ENCODE data around the gene GLDN.

GLDN gene

DNA sequence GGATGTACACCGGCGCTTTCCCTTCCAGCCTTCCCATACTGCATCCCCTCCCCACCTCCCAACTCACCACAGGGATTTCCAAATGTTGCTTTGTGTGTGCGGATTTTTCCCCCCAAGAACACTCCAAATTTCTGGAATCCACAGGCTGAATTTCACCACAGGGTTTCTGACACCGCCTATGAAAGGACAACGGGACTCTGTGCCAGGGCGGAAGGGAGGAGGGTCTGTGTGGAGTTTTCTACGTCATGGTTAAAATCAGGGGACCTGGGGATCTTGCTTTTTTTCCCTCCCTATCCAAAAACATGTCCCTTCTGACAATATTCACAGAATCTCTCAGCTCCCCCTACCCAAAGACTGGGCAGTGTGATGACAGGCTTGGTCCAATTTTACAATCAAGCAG is 17.7 kb upstream of the GLDN start:
- no peak for DNase-seq

GRCh38 chr15:51325167-51325566 is 16.3 kb upstream of the GLDN start:
- DNase-seq, result no peak

DNA sequence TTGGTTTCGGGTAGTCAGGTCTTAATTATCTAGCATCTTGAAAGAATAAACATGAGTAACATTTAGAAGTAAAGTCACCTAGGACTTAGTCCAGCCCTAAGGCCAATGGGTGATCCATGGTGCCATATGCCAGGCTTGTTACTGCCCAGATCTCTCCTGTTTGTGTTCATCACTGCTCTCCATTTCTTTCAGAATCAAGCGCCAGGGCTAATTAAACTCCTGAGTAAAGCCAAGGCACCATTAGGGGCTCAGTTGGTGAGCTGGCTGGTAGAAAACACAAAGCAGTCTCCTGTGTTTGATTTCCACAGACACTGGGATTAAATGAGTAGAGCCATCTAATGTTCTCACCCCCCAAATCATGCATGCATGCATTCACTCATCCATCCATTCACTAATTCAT is 14.4 kb upstream of the GLDN start:
- DNase-seq, result no peak

- no peak for DNase-seq
Measured at GRCh38 chr15:51328926-51329325, 12.5 kb upstream of the GLDN start.

GRCh38 chr15:51331141-51331540 is 10.3 kb upstream of the GLDN start:
- DNase-seq, result no peak

DNA sequence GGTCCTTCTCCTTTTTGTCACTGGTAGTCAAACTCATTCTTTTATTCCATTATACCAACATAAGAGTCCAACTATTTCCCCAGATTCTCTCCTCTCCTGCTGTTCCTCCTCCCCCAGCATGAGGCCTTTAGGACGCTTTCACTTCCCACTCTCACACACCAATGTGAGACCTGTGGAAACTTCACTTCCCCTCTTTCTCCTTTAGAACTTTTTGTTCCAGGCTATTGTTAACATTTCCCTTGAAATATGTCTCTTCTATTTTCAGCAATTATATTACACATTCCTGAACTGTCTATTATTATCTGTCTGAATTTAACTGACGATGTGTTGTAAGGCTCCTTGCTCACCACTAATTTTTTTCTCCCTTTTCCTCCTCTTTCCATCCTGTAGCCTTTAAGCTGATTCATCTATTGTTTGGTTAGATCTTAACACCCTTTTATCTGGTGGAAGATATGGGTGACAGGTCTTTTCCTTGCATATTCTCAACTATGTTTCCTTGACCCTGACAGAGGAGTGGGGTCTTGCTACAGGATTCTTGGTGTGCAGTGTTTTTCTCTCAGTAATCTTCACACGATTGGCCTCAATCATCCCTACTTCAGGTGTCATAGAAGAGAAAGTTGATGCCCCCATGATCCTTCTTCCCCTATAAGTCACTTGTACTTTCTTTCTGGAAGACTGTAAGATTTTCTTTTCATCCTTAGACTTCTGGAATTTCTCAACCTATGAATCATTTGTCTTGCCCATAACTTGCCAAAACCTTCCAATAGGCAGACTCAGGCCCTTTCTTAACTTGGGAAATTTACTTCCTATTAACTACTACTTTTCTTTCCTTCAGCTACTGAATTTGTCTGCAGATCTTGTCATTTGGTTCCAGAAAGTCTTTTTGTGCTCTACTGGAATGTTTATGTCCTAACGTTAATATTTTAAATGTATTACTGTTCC is 9.0 kb upstream of the GLDN start:
- DNase-seq, result no peak

DNA sequence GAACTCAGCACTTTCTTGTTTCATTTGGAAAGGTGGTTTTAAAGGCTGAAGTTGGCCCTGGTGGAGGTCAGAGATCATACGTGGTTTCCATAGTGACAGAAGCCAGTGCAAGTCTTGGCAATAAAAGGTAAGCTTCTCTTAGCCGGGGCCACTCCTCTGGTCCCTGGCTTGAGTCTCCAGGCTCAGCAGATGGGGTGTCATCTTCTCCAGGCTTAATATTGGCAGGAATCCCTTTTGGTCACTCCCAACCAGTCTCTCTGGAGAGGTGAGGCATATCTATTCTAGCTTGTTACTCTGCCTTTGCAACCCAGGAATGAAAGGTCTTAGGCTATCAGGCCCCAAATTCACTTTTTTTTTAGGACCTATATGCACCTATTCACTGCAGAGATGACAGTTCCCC is 7.9 kb upstream of the GLDN start:
- DNase-seq, result no peak

- no peak for DNase-seq
Measured at GRCh38 chr15:51334011-51334451, 7.4 kb upstream of the GLDN start.

GRCh38 chr15:51335087-51335486 is 6.4 kb upstream of the GLDN start:
- DNase-seq, result no peak

DNA sequence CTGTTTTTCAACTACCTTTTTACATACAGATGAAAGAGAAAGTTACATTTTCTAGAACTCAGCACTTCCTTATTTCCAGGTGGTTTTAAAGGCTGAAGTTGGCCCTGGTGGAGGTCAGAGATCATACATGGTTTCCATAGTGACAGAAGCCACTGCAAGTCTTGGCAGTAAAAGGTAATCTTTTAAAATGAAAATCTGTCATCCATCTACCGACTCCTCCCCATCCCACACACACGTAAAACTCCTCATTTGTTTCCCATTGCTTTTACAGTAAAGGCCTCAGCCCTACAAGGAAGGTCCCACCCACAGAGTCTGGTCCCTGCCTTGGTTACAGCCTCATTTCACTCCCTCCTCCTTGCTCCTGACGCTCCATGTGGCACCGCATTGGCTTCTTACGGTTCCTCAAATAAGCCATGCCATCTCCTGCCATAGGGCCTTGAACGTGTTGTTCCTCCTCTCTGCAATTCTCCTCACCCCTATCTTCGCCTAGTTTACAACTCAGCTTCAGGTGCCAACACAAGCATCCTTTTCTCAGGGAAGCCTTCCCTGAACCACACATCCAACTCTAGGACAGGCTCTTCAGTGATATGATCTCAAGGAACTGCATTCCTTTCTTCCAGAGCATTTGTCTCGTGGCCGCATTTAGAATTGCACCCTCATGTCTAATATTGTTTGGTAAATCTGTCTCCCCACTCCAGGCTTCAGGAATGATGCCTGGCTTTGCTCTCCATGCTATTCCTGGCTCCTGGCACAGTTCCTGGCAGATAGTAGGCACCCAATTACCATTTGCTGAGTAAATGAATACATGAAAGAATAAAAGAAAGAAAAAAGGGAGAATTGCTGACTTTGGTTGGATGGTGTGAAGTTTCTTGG is 5.7 kb upstream of the GLDN start:
- no peak for DNase-seq

DNA sequence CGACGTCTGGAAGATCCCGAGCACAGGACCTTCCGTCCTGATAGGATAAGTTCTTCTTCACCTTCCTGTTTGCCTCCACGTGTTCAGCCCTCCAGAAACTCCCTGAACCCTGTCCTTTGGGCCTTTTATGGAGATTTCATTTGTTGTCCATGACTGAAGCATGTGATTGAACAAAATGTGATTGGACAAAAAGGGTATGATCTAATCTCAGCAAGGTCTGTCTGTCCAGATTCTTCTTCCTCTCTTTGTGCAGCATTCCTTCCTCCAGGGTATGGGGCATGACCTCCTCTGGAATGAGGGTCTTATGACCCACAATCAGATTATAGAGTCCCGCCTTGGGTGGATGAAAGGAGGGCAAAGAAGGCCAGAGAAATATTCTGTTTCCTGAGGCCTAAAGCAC is 3.0 kb upstream of the GLDN start, which contains the start of gene CYP19A1:
TSS of gene CYP19A1 (minus strand) at position 101 of the 400 bp plus-strand sequence. CDS start 95,684 bp downstream, outside the sequence.
- DNase-seq, result no peak

DNA sequence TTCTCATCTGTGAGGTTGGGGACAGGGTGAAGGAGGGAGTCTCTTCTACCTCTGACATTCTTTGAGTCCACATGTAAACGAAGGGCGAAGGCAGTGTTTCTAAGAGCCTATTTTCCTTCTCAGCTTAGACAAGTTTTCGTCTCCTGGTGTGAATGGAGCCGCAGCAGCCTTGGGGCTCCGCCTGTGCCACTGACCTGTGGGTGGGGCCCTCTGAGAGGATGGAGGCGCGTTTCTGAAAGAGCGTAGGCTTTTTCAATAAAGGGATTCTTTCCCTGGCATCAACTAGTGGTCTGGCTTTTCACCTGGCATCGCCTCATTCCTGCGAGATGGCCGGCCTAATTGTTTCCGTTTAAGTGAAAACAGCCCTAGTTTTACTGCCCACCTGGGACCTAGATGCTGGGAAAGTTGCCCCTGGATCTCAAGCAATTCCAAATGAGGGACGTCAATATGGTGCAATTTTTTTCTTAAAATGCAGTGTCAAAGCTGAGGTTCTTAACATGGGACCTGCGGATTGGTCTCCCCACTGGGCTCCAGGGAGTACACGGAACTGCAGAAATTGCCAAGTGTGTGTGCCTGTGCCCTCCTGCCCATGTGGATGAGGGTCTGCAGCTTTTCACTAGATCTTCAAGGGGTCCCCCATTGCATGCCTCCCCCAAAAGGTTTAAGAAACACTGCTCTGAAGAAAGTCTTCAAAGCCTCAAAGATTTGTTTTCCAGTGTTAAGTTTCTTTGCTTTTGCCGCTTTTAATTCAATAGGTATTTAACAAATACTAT is 958 bp downstream of the GLDN start:
- DNase-seq, result no peak

GRCh38 chr15:51343466-51343865 is 2.0 kb downstream of the GLDN start:
- no peak for DNase-seq

DNA sequence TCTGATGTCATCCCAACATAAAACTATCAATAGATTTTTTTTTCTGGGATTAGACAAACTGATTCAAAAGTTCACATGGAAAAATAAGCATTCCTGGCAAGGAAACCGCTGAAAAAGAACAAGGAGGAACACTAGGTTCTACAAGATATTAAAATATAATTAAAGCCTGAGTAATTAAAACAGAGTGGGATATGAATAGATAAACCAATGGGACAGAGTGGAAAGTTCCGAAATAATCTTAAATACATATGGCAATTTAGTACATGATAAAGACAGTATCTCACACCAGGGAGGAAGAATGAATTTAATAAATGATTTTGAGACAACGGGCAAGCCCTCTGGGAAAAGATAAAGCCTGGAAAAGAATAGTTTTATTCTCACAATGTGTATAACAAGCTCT is 4.7 kb downstream of the GLDN start:
- DNase-seq, result no peak

GRCh38 chr15:51348688-51349087 is 7.2 kb downstream of the GLDN start:
- no peak for DNase-seq

GRCh38 chr15:51349156-51349844 is 7.8 kb downstream of the GLDN start:
- no peak for DNase-seq

DNA sequence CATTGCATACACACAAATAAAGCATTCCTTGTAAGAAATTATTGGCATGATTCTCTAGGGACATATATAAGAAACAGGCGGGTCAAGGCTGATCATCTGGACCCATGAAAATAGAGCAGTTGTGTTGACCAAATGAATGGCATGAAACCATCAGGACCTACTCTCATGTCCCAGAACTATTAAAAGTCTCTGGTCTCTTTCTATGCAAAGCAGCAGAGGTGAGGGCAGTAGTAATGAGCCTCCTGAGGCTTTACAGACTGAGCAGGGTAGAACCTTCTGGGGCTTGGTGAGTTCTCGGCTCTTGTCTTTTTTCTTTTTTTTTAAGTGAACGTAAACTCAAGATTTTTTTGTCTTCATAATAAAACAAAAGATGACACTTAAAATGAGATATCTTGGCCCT is 9.3 kb downstream of the GLDN start:
- no peak for DNase-seq

GRCh38 chr15:51353976-51354375 is 12.5 kb downstream of the GLDN start:
- DNase-seq, result no peak

DNA sequence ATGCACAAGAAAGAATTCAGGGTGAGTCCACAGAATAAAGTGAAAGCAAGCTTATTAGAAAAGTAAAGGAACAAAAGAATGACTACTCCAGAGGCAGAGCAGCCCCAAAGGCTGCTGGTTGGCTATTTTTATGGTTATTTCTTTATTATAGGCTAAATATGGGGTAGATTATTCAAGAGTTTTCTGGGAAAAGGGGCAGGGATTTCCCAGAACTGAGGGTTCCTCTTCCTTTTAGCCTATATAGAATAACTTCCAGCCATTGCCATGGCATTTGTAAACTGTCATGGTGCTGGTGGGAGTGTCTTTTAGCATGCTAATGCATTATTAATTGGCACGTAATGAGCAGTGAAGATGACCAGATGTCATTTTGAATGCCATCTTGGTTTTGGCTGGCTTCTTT is 13.6 kb downstream of the GLDN start:
- no peak for DNase-seq

- no peak for DNase-seq
Measured at GRCh38 chr15:51356147-51356546, 14.7 kb downstream of the GLDN start.

- no peak for DNase-seq
Measured at GRCh38 chr15:51356983-51357382, 15.5 kb downstream of the GLDN start.

DNA sequence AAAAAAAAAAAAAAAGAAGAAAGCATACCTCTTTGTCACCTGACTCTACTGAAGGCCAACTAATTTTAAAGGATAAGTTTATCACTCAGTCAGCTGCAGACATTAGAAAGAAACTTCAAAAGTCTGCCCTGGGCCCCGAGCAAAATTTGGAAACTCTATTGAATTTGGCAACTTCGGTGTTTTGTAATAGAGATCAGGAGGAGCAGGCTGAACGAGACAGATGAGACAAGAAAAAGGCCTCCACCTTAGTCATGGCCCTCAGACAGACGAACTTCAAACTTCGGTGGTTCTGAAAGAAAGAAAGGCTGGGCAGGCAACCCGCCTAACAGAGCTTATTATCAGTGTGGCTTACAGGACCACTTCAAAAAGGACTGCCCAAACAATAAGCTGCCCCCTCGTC is 18.5 kb downstream of the GLDN start:
- DNase-seq, result no peak
